NCI-H187 (cell line): ENCODE results near the gene REC8.

Experiments used
- DNase-seq, 2 experiments: peaks; one replicate each; lab custom pipeline; 2025; lab: John Stamatoyannopoulos, UW

REC8 gene

GRCh38 chr14:24171422-24172260 lies at the start of gene REC8:
REC8 (plus strand) TSS chr14:24172080; CDS start chr14:24172553, 473 bp downstream.
- DNase-seq: peak; percentile 96 to 98

- DNase-seq: no peak
Measured at GRCh38 chr14:24122416-24122815, 49.5 kb upstream of the REC8 start.

GRCh38 chr14:24122898-24123297 lies 49.0 kb upstream of the REC8 start:
- DNase-seq: no peak

- DNase-seq: no peak
Measured at GRCh38 chr14:24123424-24124417, 48.2 kb upstream of the REC8 start.

GRCh38 chr14:24126939-24127338 lies 44.9 kb upstream of the REC8 start:
- DNase-seq: no peak

GRCh38 chr14:24127673-24128072 lies 44.2 kb upstream of the REC8 start:
- DNase-seq: no peak

GRCh38 chr14:24129410-24129998 lies 42.4 kb upstream of the REC8 start:
- DNase-seq: no peak

- DNase-seq: no peak
Measured at GRCh38 chr14:24130380-24130716, 41.5 kb upstream of the REC8 start, which contains the start of gene FITM1. FITM1 (plus strand) TSS chr14:24130659; CDS start chr14:24131564, 905 bp downstream.

GRCh38 chr14:24130717-24131548 lies 40.9 kb upstream of the REC8 start:
- DNase-seq: no peak

- no peak for DNase-seq
Measured at GRCh38 chr14:24131549-24131966, 40.3 kb upstream of the REC8 start.

- DNase-seq: no peak
Measured at GRCh38 chr14:24132061-24132685, 39.7 kb upstream of the REC8 start.

GRCh38 chr14:24132976-24133375 lies 38.9 kb upstream of the REC8 start:
- no peak for DNase-seq

- DNase-seq: no peak
Measured at GRCh38 chr14:24133735-24134134, 38.1 kb upstream of the REC8 start.

- DNase-seq: no peak
Measured at GRCh38 chr14:24135584-24135833, 36.4 kb upstream of the REC8 start.

GRCh38 chr14:24135834-24136683 lies 35.8 kb upstream of the REC8 start, which contains the start of gene PSME1:
PSME1 (plus strand) TSS chr14:24136194; CDS start chr14:24136263, 69 bp downstream.
- DNase-seq: peak; percentile 91 to 95

GRCh38 chr14:24136684-24137528 lies 35.0 kb upstream of the REC8 start:
- DNase-seq: no peak

GRCh38 chr14:24137529-24138395 lies 34.1 kb upstream of the REC8 start:
- no peak for DNase-seq
